KOPT-K1 (cell line): ENCODE measurements around the gene SLC38A8.

Experiments
- H3K27ac ChIP-seq: fragments of 200-600 bp; sonication (generic); 2 replicates; pipeline ENCODE4 v1.5.1; 2016; ENCODE audit warnings: antibody characterized with exemption, mild to moderate bottlenecking, low read depth, low read length; ENCODE audit not compliant: poor library complexity, severe bottlenecking
- H3K36me3 ChIP-seq: fragments of 200-600 bp; sonication (generic); 2 replicates; pipeline ENCODE4 v1.5.1; 2017; ENCODE audit warnings: antibody characterized with exemption, mild to moderate bottlenecking, low read length, moderate library complexity; ENCODE audit not compliant: insufficient read depth
- H3K9me3 ChIP-seq: fragments of 200-600 bp; sonication (generic); 2 replicates; pipeline ENCODE4 v1.5.1; 2017; ENCODE audit warnings: antibody characterized with exemption, low read length, mild to moderate bottlenecking; ENCODE audit not compliant: insufficient read depth, poor library complexity, severe bottlenecking

Gene SLC38A8

GRCh38 chr16:84034516-84034915, 8.1 kb downstream of the SLC38A8 start:
- Histone ChIP-seq H3K27ac (no peak overlapping the region), H3K36me3 (no peaks in the 10 kb centered on the region), H3K9me3 (peaks cover 11% of the 10 kb centered on the region)

GRCh38 chr16:84033251-84034195, 9.1 kb downstream of the SLC38A8 start:
- H3K9me3 ChIP-seq: peaks cover 11% of the 10 kb centered on the region
- H3K27ac ChIP-seq: no peak overlapping the region
- H3K36me3 ChIP-seq: no peaks in the 10 kb centered on the region

DNA sequence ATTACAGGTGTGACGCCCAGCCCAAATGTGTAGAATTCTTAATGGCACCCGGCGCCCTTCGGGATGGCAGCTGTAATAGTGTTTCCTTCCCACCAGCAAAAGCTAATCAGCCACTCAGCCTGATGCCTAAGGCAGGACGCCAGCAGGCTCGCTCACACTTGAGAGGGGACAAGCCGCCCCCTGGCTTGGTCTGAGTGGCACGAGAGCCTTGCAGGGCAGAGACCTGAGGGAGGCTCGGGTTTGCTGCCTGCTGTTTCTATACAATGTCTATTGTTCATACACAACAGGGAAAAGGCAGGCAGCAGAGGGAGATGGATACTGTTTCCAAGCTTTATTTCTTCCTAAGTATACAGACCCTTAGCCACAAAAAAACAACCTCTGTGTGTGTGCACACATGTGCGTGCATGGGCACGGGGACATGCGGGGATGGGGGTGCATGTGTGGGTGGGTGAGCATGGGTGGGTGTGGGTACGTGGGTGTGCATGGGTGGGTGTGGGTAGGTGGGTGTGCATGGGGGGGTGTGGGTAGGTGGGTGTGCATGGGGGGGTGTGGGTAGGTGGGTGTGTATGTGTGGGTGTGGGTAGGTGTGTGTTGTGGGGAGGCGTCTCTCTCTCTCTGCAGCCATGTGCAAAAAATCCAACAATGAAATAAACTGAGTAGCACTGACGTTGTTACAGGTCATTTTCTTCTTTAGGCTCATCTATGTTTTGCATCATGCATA, 10.0 kb downstream of the SLC38A8 start:
- peaks cover 11% of the 10 kb centered on the region for H3K9me3 ChIP-seq
- no peak overlapping the region for H3K27ac ChIP-seq
- H3K36me3 ChIP-seq: no peaks in the 10 kb centered on the region

DNA sequence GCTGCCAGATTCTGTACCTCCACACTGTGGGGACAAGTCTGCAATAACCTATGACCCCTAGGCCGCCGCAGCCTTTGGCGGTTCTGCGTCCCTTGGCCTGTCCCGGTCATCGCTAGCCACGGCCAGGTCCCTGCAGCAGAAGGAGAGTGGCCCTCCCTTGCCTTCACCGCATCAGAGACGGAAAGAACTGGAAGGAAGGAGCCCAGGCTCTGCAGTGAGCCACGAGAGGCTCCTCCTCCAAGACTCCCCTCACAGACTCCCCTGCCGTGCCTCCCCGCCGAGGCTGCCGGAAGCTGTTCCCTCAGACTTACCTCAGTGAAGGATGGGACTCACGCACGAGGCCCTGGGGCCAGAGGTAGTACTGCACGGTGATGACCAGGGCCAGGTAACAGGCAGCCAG, 11.0 kb downstream of the SLC38A8 start:
- Histone ChIP-seq H3K36me3 (no peaks in the 10 kb centered on the region), H3K9me3 (peaks cover 10% of the 10 kb centered on the region), H3K27ac (no peak overlapping the region)

GRCh38 chr16:84029297-84030047, 13.1 kb downstream of the SLC38A8 start:
- no peak overlapping the region for H3K27ac ChIP-seq
- no peaks in the 10 kb centered on the region for H3K9me3 ChIP-seq
- H3K36me3 ChIP-seq: no peaks in the 10 kb centered on the region

- Histone ChIP-seq H3K27ac (no peak overlapping the region), H3K9me3 (peaks cover 2% of the 10 kb centered on the region), H3K36me3 (no peaks in the 10 kb centered on the region)
Observed at GRCh38 chr16:84027625-84028024, 15.0 kb downstream of the SLC38A8 start.

DNA sequence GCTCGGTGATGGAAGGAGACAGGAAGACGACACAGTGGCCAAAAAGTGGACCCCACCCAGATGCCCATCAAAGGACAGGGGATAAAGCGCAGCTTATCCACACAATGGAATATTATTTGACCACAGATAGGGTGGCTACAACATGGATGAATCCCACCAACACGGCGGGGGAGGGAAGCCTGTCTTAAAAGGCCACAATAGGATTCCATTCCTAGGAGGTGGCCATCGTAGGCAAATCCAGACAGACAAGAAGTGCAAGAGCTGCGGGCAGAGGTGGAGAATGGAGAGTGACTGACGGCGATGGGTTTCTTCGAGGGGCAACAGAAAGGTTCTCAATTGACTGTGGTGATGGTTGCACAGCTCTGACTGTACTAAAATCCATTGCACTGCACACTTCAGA, 16.0 kb downstream of the SLC38A8 start:
- H3K9me3 ChIP-seq: peaks cover 12% of the 10 kb centered on the region

DNA sequence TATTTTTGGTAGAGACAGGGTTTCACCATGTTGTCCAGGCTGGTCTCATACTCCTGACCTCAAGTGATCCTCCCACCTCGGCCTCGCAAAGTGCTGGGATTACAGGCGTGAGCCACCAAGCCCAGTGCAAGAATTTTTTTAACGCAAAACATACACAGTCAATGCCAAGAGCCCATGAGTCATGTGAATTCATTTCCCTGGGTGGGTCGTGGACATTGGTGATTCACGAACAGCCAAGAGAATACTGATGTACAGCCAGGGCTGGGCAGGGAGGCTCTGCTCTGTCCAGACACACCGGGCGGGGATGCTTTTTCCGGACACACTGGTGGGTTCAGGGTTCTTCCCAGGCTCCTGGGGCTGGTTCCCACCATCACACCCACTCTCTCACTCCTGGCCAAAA, 17.7 kb downstream of the SLC38A8 start:
- Histone ChIP-seq H3K27ac (no peak overlapping the region), H3K36me3 (no peaks in the 10 kb centered on the region), H3K9me3 (peaks cover 29% of the 10 kb centered on the region)

More for the DNA sequence above, 16.0 kb downstream of the SLC38A8 start:
- Histone ChIP-seq H3K27ac (no peak overlapping the region), H3K36me3 (no peaks in the 10 kb centered on the region)

DNA sequence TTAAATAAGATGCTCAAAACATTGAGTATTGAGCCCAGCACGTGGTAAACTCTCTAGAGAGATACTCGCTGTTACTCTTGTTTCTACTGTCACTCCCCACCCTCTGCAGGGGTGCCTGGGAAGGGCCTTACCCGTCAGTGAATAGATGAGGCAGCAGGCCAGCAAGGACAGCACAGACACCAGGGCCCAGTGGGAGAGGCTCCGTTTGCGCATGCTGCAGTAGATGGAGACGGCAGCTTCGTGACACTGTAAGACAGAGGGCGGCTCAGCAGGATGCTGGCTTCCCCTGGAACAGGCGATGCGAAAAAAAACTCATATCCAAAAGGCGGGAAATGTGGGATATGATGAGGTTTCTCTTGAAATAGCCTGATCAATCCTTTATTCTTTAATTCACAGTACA, 20.0 kb downstream of the SLC38A8 start:
- Histone ChIP-seq H3K9me3 (peaks cover 50% of the 10 kb centered on the region), H3K36me3 (no peaks in the 10 kb centered on the region), H3K27ac (no peak overlapping the region)

- H3K36me3 ChIP-seq: no peaks in the 10 kb centered on the region
- H3K27ac ChIP-seq: no peak overlapping the region
- peaks cover 61% of the 10 kb centered on the region for H3K9me3 ChIP-seq
Observed at GRCh38 chr16:84021488-84021887, 21.1 kb downstream of the SLC38A8 start.

GRCh38 chr16:84020353-84020752, 22.2 kb downstream of the SLC38A8 start:
- H3K27ac ChIP-seq: no peak overlapping the region
- H3K9me3 ChIP-seq: peaks cover 71% of the 10 kb centered on the region
- no peaks in the 10 kb centered on the region for H3K36me3 ChIP-seq

DNA sequence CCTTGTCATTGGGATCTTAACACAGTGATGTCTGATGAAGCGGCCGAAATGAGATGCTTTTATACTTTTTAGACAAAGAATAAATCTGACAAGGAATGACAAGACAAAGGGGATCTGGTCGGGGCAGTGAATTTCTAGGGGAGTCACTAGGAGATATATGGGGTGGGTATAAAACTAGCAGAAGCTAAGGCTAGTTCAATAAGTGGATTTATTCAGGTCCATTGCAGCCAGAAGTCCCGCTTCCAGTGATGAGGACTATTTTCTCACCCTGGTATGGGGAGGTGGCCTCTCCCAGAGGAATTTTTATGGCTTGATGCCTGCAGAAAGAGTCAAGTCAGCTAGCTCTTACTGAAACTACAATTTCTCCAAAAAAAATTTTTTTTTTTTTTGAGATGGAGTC, 23.9 kb downstream of the SLC38A8 start:
- H3K27ac ChIP-seq: no peak overlapping the region
- H3K9me3 ChIP-seq: peaks cover 79% of the 10 kb centered on the region
- H3K36me3 ChIP-seq: no peaks in the 10 kb centered on the region

GRCh38 chr16:84016477-84016876, 26.1 kb downstream of the SLC38A8 start:
- Histone ChIP-seq H3K36me3 (no peaks in the 10 kb centered on the region), H3K27ac (no peak overlapping the region)

GRCh38 chr16:84015399-84015798, 27.2 kb downstream of the SLC38A8 start:
- H3K9me3 ChIP-seq: peaks cover 56% of the 10 kb centered on the region
- no peak overlapping the region for H3K27ac ChIP-seq
- H3K36me3 ChIP-seq: no peaks in the 10 kb centered on the region

More at GRCh38 chr16:84016477-84016876, 26.1 kb downstream of the SLC38A8 start:
- H3K9me3 ChIP-seq: peaks cover 66% of the 10 kb centered on the region
